ENCODE measurements around the gene SFMBT1. TPM values are rescaled to one million over a fixed set of nuclear protein-coding genes. Genes with fewer than 3 reads are reported as not detected.
A peak's percentile ranks its signal among the peaks of the same experiment; 100 is the strongest.

The SFMBT1 gene
- total RNA-seq, 2 experiments from 2014 or later: 12.9 to 18.1 TPM

GRCh38 chr3:52939600-52939999 is 106.3 kb downstream of the SFMBT1 start:
- POLR2A ChIA-PET: interaction anchor here (1.6 kb wide), 1 partner anchor 25 kb away, joined by 4 read pairs; no protein-coding TSS in a partner anchor

DNA sequence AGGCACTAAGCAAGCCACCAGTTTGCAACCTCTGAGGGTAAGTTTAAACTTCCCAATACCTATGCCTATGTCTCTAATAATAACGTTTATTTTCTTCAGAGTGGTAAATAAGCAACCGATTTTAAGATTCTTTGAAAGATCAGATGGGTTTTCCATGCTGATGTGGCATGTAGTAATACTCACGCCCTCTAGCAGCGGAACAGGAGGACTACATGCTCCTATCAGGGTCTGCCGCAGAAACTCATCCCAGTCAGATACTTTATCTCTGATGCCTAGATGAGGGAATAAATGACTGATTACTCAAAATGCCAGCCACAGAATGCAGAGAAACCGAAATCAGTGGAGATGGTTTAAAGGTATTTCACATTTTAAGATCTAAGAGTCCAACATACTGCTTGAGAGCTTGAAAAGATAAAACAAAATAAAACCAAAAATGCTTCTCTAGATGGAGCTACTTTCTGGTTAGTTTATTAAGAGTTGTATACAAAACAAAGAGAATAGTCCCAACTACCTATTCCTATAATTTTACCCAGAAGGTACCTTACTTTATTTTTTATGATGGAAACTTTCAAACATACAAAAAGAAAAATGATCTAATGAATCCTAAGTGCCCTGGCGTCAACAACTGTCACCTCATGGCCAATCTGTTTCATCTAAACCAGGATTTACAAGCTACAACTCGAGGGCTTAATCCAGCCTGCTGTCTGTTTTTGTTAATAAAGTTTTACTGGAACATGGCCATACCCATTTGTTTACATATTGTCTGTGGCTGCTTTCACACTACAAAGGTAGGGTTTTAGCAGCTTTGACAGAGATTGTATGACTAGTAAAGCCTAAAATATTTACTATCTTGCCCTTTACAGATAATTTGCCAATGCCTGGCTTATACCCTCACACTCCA is 111.0 kb downstream of the SFMBT1 start:
- H3K27ac ChIP-seq (ENCODE audit: low read depth, low read length, poor library complexity, severe bottlenecking): no peak overlapping the region
- H3K4me2 ChIP-seq (ENCODE audit: low read length): no peak overlapping the region
- no peak overlapping the region for H2AFZ ChIP-seq (ENCODE audit: low read length)
- no peaks in the 10 kb centered on the region for H3K9me3 ChIP-seq (ENCODE audit: low read length)
- ChIA-PET CTCF (ENCODE audit: unreplicated experiment) (no interaction called here), POLR2A (interaction anchor here (0.6 to 1.3 kb wide), 3 partner anchors 92 to 215 kb away, joined by 3 read pairs; no protein-coding TSS in a partner anchor)
- TF ChIP-seq, protein P1, sequence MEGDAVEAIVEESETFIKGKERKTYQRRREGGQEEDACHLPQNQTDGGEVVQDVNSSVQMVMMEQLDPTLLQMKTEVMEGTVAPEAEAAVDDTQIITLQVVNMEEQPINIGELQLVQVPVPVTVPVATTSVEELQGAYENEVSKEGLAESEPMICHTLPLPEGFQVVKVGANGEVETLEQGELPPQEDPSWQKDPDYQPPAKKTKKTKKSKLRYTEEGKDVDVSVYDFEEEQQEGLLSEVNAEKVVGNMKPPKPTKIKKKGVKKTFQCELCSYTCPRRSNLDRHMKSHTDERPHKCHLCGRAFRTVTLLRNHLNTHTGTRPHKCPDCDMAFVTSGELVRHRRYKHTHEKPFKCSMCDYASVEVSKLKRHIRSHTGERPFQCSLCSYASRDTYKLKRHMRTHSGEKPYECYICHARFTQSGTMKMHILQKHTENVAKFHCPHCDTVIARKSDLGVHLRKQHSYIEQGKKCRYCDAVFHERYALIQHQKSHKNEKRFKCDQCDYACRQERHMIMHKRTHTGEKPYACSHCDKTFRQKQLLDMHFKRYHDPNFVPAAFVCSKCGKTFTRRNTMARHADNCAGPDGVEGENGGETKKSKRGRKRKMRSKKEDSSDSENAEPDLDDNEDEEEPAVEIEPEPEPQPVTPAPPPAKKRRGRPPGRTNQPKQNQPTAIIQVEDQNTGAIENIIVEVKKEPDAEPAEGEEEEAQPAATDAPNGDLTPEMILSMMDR (conservative IDR thresholded peaks at IDR 0.05; ENCODE audit: low read length): peak; percentile 94
- TF ChIP-seq EZH2phosphoT487 (IDR thresholded peaks at IDR 0.05; ENCODE audit: borderline replicate concordance, low read depth, low read length): no peak
- no peaks in the 10 kb centered on the region for H4K20me1 ChIP-seq (ENCODE audit: insufficient read depth, low read length)
- intact Hi-C loops (cut with micrococcal nuclease; ENCODE audit: unreplicated experiment): loop anchor here (1.0 to 10.0 kb wide), 2 partner anchors 84 to 110 kb away; partner anchors contain the start of gene SFMBT1
- BruUV-seq (replicated peaks): no TSS peak
- H3K4me3 ChIP-seq (ENCODE audit: low read depth, low read length, poor library complexity, severe bottlenecking): no peak overlapping the region
- no peaks in the 10 kb centered on the region for H3K79me2 ChIP-seq (ENCODE audit: insufficient read depth, low read depth, low read length)
- peak; percentile 71 for DNase-seq (ENCODE audit: low spot score)
- no peaks in the 10 kb centered on the region for H3K9me2 ChIP-seq (ENCODE audit: insufficient read depth, low read length)
- H3K4me1 ChIP-seq (ENCODE audit: insufficient read depth, low read length, poor library complexity, severe bottlenecking): peaks cover 9% of the 10 kb centered on the region
- no peaks in the 10 kb centered on the region for H3K36me3 ChIP-seq (ENCODE audit: insufficient read depth, low read length)

More at GRCh38 chr3:52939600-52939999, 106.3 kb downstream of the SFMBT1 start:
- H3K9me3 ChIP-seq (ENCODE audit: low read length): no peaks in the 10 kb centered on the region
- H3K4me2 ChIP-seq (ENCODE audit: low read length): no peak overlapping the region
- H3K79me2 ChIP-seq (ENCODE audit: insufficient read depth, low read depth, low read length): no peaks in the 10 kb centered on the region
- H3K27ac ChIP-seq (ENCODE audit: low read depth, low read length, poor library complexity, severe bottlenecking): no peak overlapping the region
- no peaks in the 10 kb centered on the region for H3K36me3 ChIP-seq (ENCODE audit: insufficient read depth, low read length)
- H3K4me1 ChIP-seq (ENCODE audit: insufficient read depth, low read length, poor library complexity, severe bottlenecking): no peaks in the 10 kb centered on the region
- BruUV-seq (replicated peaks): no TSS peak
- no peak for TF ChIP-seq EZH2phosphoT487 (IDR thresholded peaks at IDR 0.05; ENCODE audit: borderline replicate concordance, low read depth, low read length)
- H4K20me1 ChIP-seq (ENCODE audit: insufficient read depth, low read length): no peaks in the 10 kb centered on the region
- DNase-seq (ENCODE audit: low spot score): no peak
- no peak overlapping the region for H3K4me3 ChIP-seq (ENCODE audit: low read depth, low read length, poor library complexity, severe bottlenecking)
- no peak overlapping the region for H2AFZ ChIP-seq (ENCODE audit: low read length)
- no peaks in the 10 kb centered on the region for H3K9me2 ChIP-seq (ENCODE audit: insufficient read depth, low read length)
- CTCF ChIA-PET (ENCODE audit: unreplicated experiment): no interaction called here
- intact Hi-C loops (cut with micrococcal nuclease; ENCODE audit: unreplicated experiment): loop anchor here (10.0 kb wide), 1 partner anchor 105 kb away; the partner anchor contains the start of gene SFMBT1

GRCh38 chr3:52931889-52932288 is 114.0 kb downstream of the SFMBT1 start:
- no peak overlapping the region for H3K4me3 ChIP-seq (ENCODE audit: low read depth, low read length, poor library complexity, severe bottlenecking)
- peaks cover 9% of the 10 kb centered on the region for H3K4me1 ChIP-seq (ENCODE audit: insufficient read depth, low read length, poor library complexity, severe bottlenecking)
- CTCF ChIA-PET (ENCODE audit: unreplicated experiment): no interaction called here
- no peaks in the 10 kb centered on the region for H3K9me2 ChIP-seq (ENCODE audit: insufficient read depth, low read length)
- no TSS peak for BruUV-seq (replicated peaks)
- no peaks in the 10 kb centered on the region for H3K9me3 ChIP-seq (ENCODE audit: low read length)
- no peaks in the 10 kb centered on the region for H3K79me2 ChIP-seq (ENCODE audit: insufficient read depth, low read depth, low read length)
- no peaks in the 10 kb centered on the region for H3K36me3 ChIP-seq (ENCODE audit: insufficient read depth, low read length)
- H4K20me1 ChIP-seq (ENCODE audit: insufficient read depth, low read length): no peaks in the 10 kb centered on the region
- TF ChIP-seq, protein P1 (conservative IDR thresholded peaks at IDR 0.05; ENCODE audit: low read length): peak; percentile 55; the same call in 1 of the 2 replicates
- TF ChIP-seq EZH2phosphoT487 (IDR thresholded peaks at IDR 0.05; ENCODE audit: borderline replicate concordance, low read depth, low read length): no peak
- H3K27ac ChIP-seq (ENCODE audit: low read depth, low read length, poor library complexity, severe bottlenecking): no peak overlapping the region
- H3K4me2 ChIP-seq (ENCODE audit: low read length): no peak overlapping the region
- DNase-seq (ENCODE audit: low spot score): peak; percentile 11
- H2AFZ ChIP-seq (ENCODE audit: low read length): no peak overlapping the region
- POLR2A ChIA-PET: interaction anchor here (0.7 to 1.2 kb wide), 6 partner anchors 9 to 75 kb away, joined by 3 to 4 read pairs (median 3); no protein-coding TSS in a partner anchor
- intact Hi-C loops (cut with micrococcal nuclease; ENCODE audit: unreplicated experiment): loop anchor here (10.0 kb wide), 1 partner anchor 113 kb away; the partner anchor contains the start of gene SFMBT1

All from OCI-LY7 (cell line).